ENCODE data around the gene RBM10.

The RBM10 gene

GRCh38 chrX:47189906-47190305 lies 44.9 kb downstream of the RBM10 start:
- no peak for DNase-seq (ENCODE audit: low read depth, low spot score)
- no peak overlapping the region for H3K4me3 ChIP-seq (ENCODE audit: insufficient read length, low read depth)
- H3K27me3 ChIP-seq (ENCODE audit: insufficient read depth, insufficient read length): no peaks in the 10 kb centered on the region
- TF ChIP-seq ZNF274 (IDR thresholded peaks at IDR 0.05; ENCODE audit: low read depth, low read length) (no peak), YY1 (IDR thresholded peaks at IDR 0.05; ENCODE audit: insufficient read depth, insufficient read length) (no peak), SUZ12 (IDR thresholded peaks at IDR 0.05; ENCODE audit: extremely low read depth, insufficient read depth, insufficient read length) (no peak)
- no peak overlapping the region for H3K9ac ChIP-seq (ENCODE audit: insufficient read length, low read depth)
- H3K4me1 ChIP-seq (ENCODE audit: insufficient read depth, insufficient read length): peaks cover 13% of the 10 kb centered on the region
- no peaks in the 10 kb centered on the region for H3K9me3 ChIP-seq (ENCODE audit: insufficient read depth, low read length)
- peaks cover 32% of the 10 kb centered on the region for H3K36me3 ChIP-seq (ENCODE audit: insufficient read depth, insufficient read length, low read length)

GRCh38 chrX:47190445-47191269 lies 45.6 kb downstream of the RBM10 start:
- no peaks in the 10 kb centered on the region for H3K27me3 ChIP-seq (ENCODE audit: insufficient read depth, insufficient read length)
- DNase-seq (ENCODE audit: low read depth, low spot score): peak; percentile 91
- TF ChIP-seq ZNF274 (IDR thresholded peaks at IDR 0.05; ENCODE audit: low read depth, low read length): no peak
- TF ChIP-seq SUZ12 (IDR thresholded peaks at IDR 0.05; ENCODE audit: extremely low read depth, insufficient read depth, insufficient read length): no peak
- no peak for TF ChIP-seq YY1 (IDR thresholded peaks at IDR 0.05; ENCODE audit: insufficient read depth, insufficient read length)
- H3K9me3 ChIP-seq (ENCODE audit: insufficient read depth, low read length): no peaks in the 10 kb centered on the region
- peak overlapping the region; percentile 75 for H3K9ac ChIP-seq (ENCODE audit: insufficient read length, low read depth)
- peaks cover 32% of the 10 kb centered on the region for H3K36me3 ChIP-seq (ENCODE audit: insufficient read depth, insufficient read length, low read length)
- H3K4me3 ChIP-seq (ENCODE audit: insufficient read length, low read depth): peak overlapping the region; percentile 67
- H3K4me1 ChIP-seq (ENCODE audit: insufficient read depth, insufficient read length): peaks cover 15% of the 10 kb centered on the region

DNA sequence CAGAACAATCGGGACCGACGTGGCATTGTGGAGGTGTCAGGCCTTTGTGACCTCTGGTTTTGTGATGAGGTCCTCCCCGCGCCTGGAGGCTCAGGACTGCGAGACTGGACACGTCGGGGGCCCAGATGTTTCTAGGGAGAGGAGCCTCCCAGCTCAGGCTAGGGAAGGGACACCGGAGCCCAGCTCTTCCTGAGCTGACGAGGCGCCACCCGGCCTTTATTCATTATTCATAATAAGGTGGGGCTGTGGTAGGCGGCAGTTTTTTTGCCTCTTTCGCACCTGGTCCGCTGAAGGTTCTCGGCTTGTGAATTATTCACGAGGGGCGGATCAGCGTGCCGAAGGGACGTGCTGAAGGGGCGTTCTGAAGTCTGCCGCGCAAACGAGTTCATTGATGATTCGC lies 46.3 kb downstream of the RBM10 start:
- TF ChIP-seq SUZ12 (IDR thresholded peaks at IDR 0.05; ENCODE audit: extremely low read depth, insufficient read depth, insufficient read length) (no peak), YY1 (IDR thresholded peaks at IDR 0.05; ENCODE audit: insufficient read depth, insufficient read length) (no peak), ZNF274 (IDR thresholded peaks at IDR 0.05; ENCODE audit: low read depth, low read length) (no peak)
- Histone ChIP-seq H3K4me1 (ENCODE audit: insufficient read depth, insufficient read length) (peaks cover 17% of the 10 kb centered on the region), H3K36me3 (ENCODE audit: insufficient read depth, insufficient read length, low read length) (peaks cover 32% of the 10 kb centered on the region), H3K27me3 (ENCODE audit: insufficient read depth, insufficient read length) (no peaks in the 10 kb centered on the region), H3K9ac (ENCODE audit: insufficient read length, low read depth) (peak overlapping the region; percentile 75), H3K4me3 (ENCODE audit: insufficient read length, low read depth) (peak overlapping the region; percentile 67), H3K9me3 (ENCODE audit: insufficient read depth, low read length) (no peaks in the 10 kb centered on the region)
- DNase-seq (ENCODE audit: low read depth, low spot score): no peak

DNA sequence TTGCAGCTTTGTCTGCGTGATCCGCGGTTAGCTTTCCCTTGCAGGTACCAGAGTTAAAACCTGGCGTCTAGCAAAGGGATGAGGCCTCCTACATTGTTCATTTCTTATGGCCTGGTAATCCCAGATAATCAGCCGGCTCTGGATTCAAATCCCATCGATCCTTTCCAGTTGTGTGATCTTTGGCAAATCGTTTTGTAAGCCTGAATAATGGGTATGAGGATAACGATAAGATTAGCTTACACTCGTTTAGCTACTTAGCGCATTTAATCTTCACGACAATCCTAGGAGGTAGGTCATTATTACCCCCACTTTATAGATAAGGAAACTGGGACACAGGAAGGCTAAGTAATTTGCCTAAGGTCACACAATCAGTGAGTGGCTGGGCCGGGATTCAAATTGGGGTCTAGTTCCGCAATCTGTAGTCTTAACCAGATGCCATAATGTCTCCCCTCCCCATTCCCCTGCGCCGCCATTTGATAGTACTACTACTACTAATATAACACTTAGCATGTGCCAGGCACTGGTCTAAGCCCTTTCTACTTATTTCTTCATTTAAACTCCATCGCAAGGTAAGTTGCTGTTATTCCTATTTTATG lies 46.9 kb downstream of the RBM10 start:
- DNase-seq (ENCODE audit: low read depth, low spot score): no peak
- peak overlapping the region; percentile 67 for H3K4me3 ChIP-seq (ENCODE audit: insufficient read length, low read depth)
- H3K27me3 ChIP-seq (ENCODE audit: insufficient read depth, insufficient read length): no peaks in the 10 kb centered on the region
- H3K4me1 ChIP-seq (ENCODE audit: insufficient read depth, insufficient read length): peaks cover 15% of the 10 kb centered on the region
- TF ChIP-seq YY1 (IDR thresholded peaks at IDR 0.05; ENCODE audit: insufficient read depth, insufficient read length) (no peak), ZNF274 (IDR thresholded peaks at IDR 0.05; ENCODE audit: low read depth, low read length) (no peak), SUZ12 (IDR thresholded peaks at IDR 0.05; ENCODE audit: extremely low read depth, insufficient read depth, insufficient read length) (no peak)
- H3K36me3 ChIP-seq (ENCODE audit: insufficient read depth, insufficient read length, low read length): peaks cover 32% of the 10 kb centered on the region
- no peaks in the 10 kb centered on the region for H3K9me3 ChIP-seq (ENCODE audit: insufficient read depth, low read length)
- peak overlapping the region; percentile 75 for H3K9ac ChIP-seq (ENCODE audit: insufficient read length, low read depth)

GRCh38 chrX:47193475-47194193 lies 48.6 kb downstream of the RBM10 start, which contains the start of gene UBA1:
Gene UBA1 (plus strand): TSS chrX:47193829. CDS start chrX:47198803, 4,974 bp downstream.
- H3K36me3 ChIP-seq (ENCODE audit: insufficient read depth, insufficient read length, low read length): peaks cover 42% of the 10 kb centered on the region
- no peaks in the 10 kb centered on the region for H3K9me3 ChIP-seq (ENCODE audit: insufficient read depth, low read length)
- no peaks in the 10 kb centered on the region for H3K27me3 ChIP-seq (ENCODE audit: insufficient read depth, insufficient read length)
- no peak for TF ChIP-seq SUZ12 (IDR thresholded peaks at IDR 0.05; ENCODE audit: extremely low read depth, insufficient read depth, insufficient read length)
- no peak for TF ChIP-seq ZNF274 (IDR thresholded peaks at IDR 0.05; ENCODE audit: low read depth, low read length)
- peak; percentile 77 for TF ChIP-seq YY1 (IDR thresholded peaks at IDR 0.05; ENCODE audit: insufficient read depth, insufficient read length)
- H3K9ac ChIP-seq (ENCODE audit: insufficient read length, low read depth): peak within 1 kb of the TSS; percentile 82
- H3K4me1 ChIP-seq (ENCODE audit: insufficient read depth, insufficient read length): peaks cover 20% of the 10 kb centered on the region
- peak within 1 kb of the TSS; percentile 84 for H3K4me3 ChIP-seq (ENCODE audit: insufficient read length, low read depth)
- DNase-seq (ENCODE audit: low read depth, low spot score): peak; percentile 95

DNA sequence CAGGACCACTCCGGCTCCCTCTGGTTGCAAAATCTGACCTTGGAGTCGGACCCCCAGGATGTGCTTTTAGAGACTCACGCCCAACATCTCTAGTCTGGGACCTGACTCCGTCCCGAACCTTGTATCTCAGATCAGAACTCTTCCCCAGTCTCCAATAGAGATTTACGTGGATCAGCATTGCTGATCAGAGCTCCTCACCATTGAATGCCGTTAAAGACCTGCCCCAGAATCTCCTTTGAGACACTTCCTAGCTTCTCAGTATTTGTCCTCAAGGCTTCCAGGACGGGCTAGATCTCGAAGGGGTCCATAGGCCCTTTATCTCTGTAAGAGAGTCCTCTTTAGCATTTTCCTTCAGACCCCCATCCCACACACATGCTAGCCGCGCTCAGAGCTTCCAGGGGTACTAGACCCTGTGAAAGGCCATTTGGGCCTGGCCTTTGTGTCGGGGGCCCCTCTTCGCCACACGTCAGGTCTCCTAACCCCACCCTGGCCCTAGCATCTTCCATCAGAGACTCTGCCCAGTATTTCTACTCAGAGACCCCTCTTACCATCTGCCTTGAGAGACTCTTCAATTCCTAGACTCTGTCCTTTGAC lies 49.3 kb downstream of the RBM10 start:
- Histone ChIP-seq H3K4me1 (ENCODE audit: insufficient read depth, insufficient read length) (peaks cover 24% of the 10 kb centered on the region), H3K27me3 (ENCODE audit: insufficient read depth, insufficient read length) (no peaks in the 10 kb centered on the region), H3K36me3 (ENCODE audit: insufficient read depth, insufficient read length, low read length) (peaks cover 49% of the 10 kb centered on the region), H3K9me3 (ENCODE audit: insufficient read depth, low read length) (no peaks in the 10 kb centered on the region), H3K4me3 (ENCODE audit: insufficient read length, low read depth) (peak overlapping the region; percentile 84), H3K9ac (ENCODE audit: insufficient read length, low read depth) (peak overlapping the region; percentile 82)
- TF ChIP-seq ZNF274 (IDR thresholded peaks at IDR 0.05; ENCODE audit: low read depth, low read length) (no peak), SUZ12 (IDR thresholded peaks at IDR 0.05; ENCODE audit: extremely low read depth, insufficient read depth, insufficient read length) (no peak), YY1 (IDR thresholded peaks at IDR 0.05; ENCODE audit: insufficient read depth, insufficient read length) (no peak)
- DNase-seq (ENCODE audit: low read depth, low spot score): no peak
